ENCODE data around the gene OR56A1. TPM values are rescaled to one million over a fixed set of nuclear protein-coding genes. Genes with fewer than 3 reads are reported as not detected.

Gene OR56A1
- total RNA-seq, 4 donors from 2014 or later, result 0.07 to 0.12 TPM; not detected in 2

DNA sequence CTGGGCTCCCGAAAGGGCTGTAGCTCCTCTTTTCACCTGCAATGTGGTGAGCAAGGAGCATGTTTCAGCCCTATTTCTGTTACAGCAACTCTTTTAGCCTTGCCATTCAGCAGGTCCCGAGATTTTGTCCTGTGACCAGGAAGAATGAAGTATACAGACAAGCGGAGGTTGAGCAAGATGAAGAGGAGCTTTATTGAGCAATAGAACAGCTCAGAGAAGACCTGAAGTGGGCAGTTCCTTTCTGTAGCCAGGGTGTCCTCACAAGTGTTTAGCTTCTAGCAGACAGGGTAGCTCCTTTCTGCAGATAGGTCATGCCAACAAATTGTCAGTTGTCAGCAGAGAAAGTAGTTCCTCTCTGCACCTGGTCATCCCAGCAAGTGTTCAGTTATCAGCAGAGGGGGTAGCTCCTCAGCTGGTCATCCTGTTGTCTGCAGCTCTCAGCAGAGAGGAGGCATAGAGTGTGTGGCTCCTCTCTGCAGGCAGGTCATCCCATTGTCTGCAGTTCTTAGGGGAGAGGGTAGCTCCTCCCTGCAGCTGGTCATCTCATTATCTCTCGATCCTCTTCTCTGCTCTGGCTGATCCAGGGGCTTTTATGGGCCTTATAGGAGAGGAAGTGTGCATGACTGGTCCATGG is 18.4 kb downstream of the OR56A1 start:
- H3K27ac ChIP-seq, result no peak overlapping the region
- no peaks in the 10 kb centered on the region for H3K9me3 ChIP-seq
- H3K4me1 ChIP-seq, result no peaks in the 10 kb centered on the region
- no peak for DNase-seq
- intact Hi-C loops (cut with DNase I; ENCODE audit: low total_unique reads), result no loop called here
- H3K27me3 ChIP-seq, result no peaks in the 10 kb centered on the region
- H3K36me3 ChIP-seq, result no peaks in the 10 kb centered on the region
- TF ChIP-seq CTCF (IDR thresholded peaks at IDR 0.05) (no peak), POLR2A (IDR thresholded peaks at IDR 0.05) (no peak)
- H3K4me3 ChIP-seq, result no peak overlapping the region

DNA sequence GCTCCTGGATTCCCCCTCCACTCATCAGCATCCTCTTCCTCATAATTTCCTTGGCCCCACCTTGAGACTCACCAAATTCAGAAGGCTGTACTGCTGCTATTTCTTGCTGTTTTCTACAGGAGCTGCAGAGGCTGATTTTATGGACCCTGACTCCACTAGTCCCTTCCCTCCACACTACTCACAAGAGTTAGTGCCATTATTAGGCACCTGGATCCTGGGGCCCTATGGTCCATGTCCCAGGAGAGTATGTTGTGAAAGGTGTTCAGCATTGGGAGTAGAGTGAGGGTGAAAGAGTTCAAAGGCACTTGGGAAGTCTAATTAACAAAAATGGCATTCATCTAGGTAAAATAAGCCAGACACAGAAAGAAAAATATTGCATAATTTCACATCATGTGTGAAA is 23.7 kb downstream of the OR56A1 start, which contains the start of gene OR56A4:
OR56A4 (minus strand) TSS at position 101 of the 400 bp plus-strand sequence. CDS start 3,954 bp downstream, outside the sequence.
- Histone ChIP-seq H3K4me1 (no peaks in the 10 kb centered on the region), H3K36me3 (no peaks in the 10 kb centered on the region), H3K4me3 (no peak within 1 kb of the TSS), H3K9me3 (no peaks in the 10 kb centered on the region), H3K27me3 (no peaks in the 10 kb centered on the region), H3K27ac (no peak within 1 kb of the TSS)
- intact Hi-C loops (cut with DNase I; ENCODE audit: low total_unique reads), result no loop called here
- DNase-seq, result no peak
- TF ChIP-seq CTCF (IDR thresholded peaks at IDR 0.05) (no peak), POLR2A (IDR thresholded peaks at IDR 0.05) (no peak)

DNA sequence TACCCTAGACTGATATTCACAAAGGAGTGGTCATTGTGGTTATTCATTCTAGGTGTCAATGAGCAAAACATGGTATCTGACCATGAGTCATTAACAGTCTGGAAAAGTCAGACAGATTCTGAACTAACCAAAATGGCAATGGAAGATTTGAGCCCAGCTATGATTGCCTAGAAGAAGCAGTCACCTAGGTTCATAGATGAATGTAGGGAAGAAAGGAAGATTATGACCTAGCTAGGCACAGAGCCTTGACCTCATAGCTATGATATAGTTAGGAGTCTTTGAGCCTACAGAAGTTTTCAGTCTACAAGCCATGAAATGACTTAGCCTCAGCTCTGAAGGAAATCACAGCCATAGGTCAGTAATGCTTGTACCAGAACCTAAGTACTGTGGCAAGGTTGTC is 24.2 kb downstream of the OR56A1 start:
- TF ChIP-seq POLR2A (IDR thresholded peaks at IDR 0.05), result no peak
- TF ChIP-seq CTCF (IDR thresholded peaks at IDR 0.05), result no peak
- DNase-seq, result no peak
- intact Hi-C loops (cut with DNase I; ENCODE audit: low total_unique reads), result no loop called here

GRCh38 chr11:6002202-6002699 is 28.3 kb downstream of the OR56A1 start:
- H3K27me3 ChIP-seq, result no peaks in the 10 kb centered on the region
- H3K27ac ChIP-seq, result no peak overlapping the region
- no peaks in the 10 kb centered on the region for H3K9me3 ChIP-seq
- no peak overlapping the region for H3K4me3 ChIP-seq
- TF ChIP-seq POLR2A (IDR thresholded peaks at IDR 0.05) (no peak), CTCF (IDR thresholded peaks at IDR 0.05) (no peak)
- intact Hi-C loops (cut with DNase I; ENCODE audit: low total_unique reads), result no loop called here
- no peaks in the 10 kb centered on the region for H3K36me3 ChIP-seq
- no peaks in the 10 kb centered on the region for H3K4me1 ChIP-seq
- no peak for DNase-seq

More for the DNA sequence above, 24.2 kb downstream of the OR56A1 start:
- Histone ChIP-seq H3K4me1 (no peaks in the 10 kb centered on the region), H3K36me3 (no peaks in the 10 kb centered on the region), H3K9me3 (no peaks in the 10 kb centered on the region), H3K27me3 (no peaks in the 10 kb centered on the region), H3K4me3 (no peak overlapping the region), H3K27ac (no peak overlapping the region)

GRCh38 chr11:5994791-5995190 is 35.8 kb downstream of the OR56A1 start:
- TF ChIP-seq CTCF (IDR thresholded peaks at IDR 0.05) (no peak), POLR2A (IDR thresholded peaks at IDR 0.05) (no peak)
- Histone ChIP-seq H3K36me3 (no peaks in the 10 kb centered on the region), H3K9me3 (no peaks in the 10 kb centered on the region), H3K4me3 (no peak overlapping the region), H3K4me1 (no peaks in the 10 kb centered on the region), H3K27ac (no peak overlapping the region), H3K27me3 (no peaks in the 10 kb centered on the region)
- DNase-seq, result no peak
- intact Hi-C loops (cut with DNase I; ENCODE audit: low total_unique reads), result no loop called here
